ENCODE results near the gene PCDH1.

Gene PCDH1

DNA sequence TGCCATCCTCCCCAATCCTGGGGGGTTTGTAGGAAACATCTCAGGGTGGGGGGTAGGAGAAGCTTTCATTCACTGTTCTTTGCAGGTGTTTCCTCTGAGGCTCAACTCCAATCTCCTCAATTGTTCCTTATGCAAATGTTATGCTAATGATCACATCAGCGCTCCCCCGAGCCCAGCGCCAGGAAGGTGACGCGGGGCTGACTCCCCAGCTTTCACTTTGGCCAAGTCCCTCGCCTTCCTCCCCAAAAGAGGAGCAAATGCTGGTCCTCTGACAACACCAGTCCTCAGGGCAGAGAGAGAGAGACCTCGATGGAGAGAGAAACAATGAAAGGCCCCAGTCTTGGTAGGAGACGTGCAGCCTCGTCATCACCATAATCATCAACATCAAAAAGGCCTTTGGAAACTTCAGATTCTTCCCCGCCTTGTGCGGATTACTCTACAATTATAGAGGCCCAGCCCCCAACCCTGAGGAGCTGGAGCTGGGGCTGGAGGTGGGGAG, 39.1 kb downstream of the PCDH1 start:
- Histone ChIP-seq H3K9ac (ENCODE audit: low read length) (no peak overlapping the region), H3K27me3 (ENCODE audit: control insufficient read depth in 1 of 2, insufficient read depth in 2 of 2, low read length in 2 of 2) (peaks cover 0 to 17% of the 10 kb centered on the region in 2 donors), H3K36me3 (ENCODE audit: insufficient read depth, low read length) (no peaks in the 10 kb centered on the region), H3K4me1 (ENCODE audit: insufficient read depth, low read length) (no peaks in the 10 kb centered on the region), H3K9me3 (ENCODE audit: low read length) (no peaks in the 10 kb centered on the region), H3K27ac (ENCODE audit: low read depth, low read length) (no peak overlapping the region), H3K4me3 (ENCODE audit: low read depth in 1 of 2, low read length in 2 of 2) (no peak overlapping the region)

- no peaks in the 10 kb centered on the region for H3K9me3 ChIP-seq (ENCODE audit: low read length)
- H3K9ac ChIP-seq (ENCODE audit: low read length) = no peak overlapping the region
- no peaks in the 10 kb centered on the region for H3K36me3 ChIP-seq (ENCODE audit: insufficient read depth, low read length)
- H3K4me3 ChIP-seq (ENCODE audit: low read depth in 1 of 2, low read length in 2 of 2) = no peak overlapping the region
- no peaks in the 10 kb centered on the region for H3K4me1 ChIP-seq (ENCODE audit: insufficient read depth, low read length)
- H3K27ac ChIP-seq (ENCODE audit: low read depth, low read length) = no peak overlapping the region
- peaks cover 0 to 17% of the 10 kb centered on the region in 2 donors for H3K27me3 ChIP-seq (ENCODE audit: control insufficient read depth in 1 of 2, insufficient read depth in 2 of 2, low read length in 2 of 2)
Measured at GRCh38 chr5:141838326-141839014, 39.7 kb downstream of the PCDH1 start.

DNA sequence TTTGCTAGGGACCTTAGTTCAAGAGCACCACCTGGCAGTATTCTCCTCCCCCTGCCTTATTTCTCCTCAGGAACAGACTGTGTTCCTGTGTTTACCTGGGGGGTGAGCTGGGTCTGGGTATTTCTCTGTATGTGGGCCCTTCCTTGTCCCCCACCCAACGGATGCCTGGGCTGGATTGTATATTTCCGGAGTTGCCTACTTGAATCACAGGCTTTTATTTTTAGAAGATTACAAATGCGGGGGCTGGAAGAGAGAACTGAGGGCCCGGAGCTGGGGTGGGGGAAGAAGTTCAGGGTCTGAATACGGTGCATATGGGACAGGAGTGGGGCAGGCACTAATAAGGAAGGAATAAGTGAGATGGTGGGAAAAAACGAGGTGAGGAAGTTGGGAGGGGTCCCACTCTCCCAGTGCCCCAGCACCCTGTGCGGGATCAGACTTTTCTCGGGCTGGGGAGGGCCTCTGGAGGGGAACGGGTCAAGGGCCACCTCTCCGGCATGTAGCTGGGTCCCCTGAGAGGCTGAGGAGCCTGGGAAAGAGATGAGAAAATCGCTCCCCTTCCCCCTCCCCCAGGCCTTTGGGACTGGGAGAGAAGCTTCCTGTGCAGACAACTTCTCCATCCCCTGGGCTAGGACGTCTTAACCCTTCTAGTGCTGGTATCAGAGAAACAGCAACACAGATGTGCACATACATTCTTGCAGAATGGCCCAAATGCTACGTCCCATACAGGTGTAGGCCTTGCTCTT, 42.1 kb downstream of the PCDH1 start:
- Histone ChIP-seq H3K36me3 (ENCODE audit: insufficient read depth, low read length) (no peaks in the 10 kb centered on the region), H3K27ac (ENCODE audit: low read depth, low read length) (no peak overlapping the region), H3K4me3 (ENCODE audit: low read depth in 1 of 2, low read length in 2 of 2) (no peak overlapping the region), H3K4me1 (ENCODE audit: insufficient read depth, low read length) (no peaks in the 10 kb centered on the region), H3K27me3 (ENCODE audit: control insufficient read depth in 1 of 2, insufficient read depth in 2 of 2, low read length in 2 of 2) (peaks cover 4 to 12% of the 10 kb centered on the region in 2 donors), H3K9ac (ENCODE audit: low read length) (no peak overlapping the region), H3K9me3 (ENCODE audit: low read length) (no peaks in the 10 kb centered on the region)

- Histone ChIP-seq H3K4me3 (ENCODE audit: low read depth in 1 of 2, low read length in 2 of 2) (no peak overlapping the region), H3K27ac (ENCODE audit: low read depth, low read length) (no peak overlapping the region), H3K27me3 (ENCODE audit: control insufficient read depth in 1 of 2, insufficient read depth in 2 of 2, low read length in 2 of 2) (peaks cover 4 to 12% of the 10 kb centered on the region in 2 donors), H3K4me1 (ENCODE audit: insufficient read depth, low read length) (no peaks in the 10 kb centered on the region), H3K36me3 (ENCODE audit: insufficient read depth, low read length) (no peaks in the 10 kb centered on the region), H3K9ac (ENCODE audit: low read length) (no peak overlapping the region), H3K9me3 (ENCODE audit: low read length) (no peaks in the 10 kb centered on the region)
Measured at GRCh38 chr5:141834331-141834730, 43.9 kb downstream of the PCDH1 start.

DNA sequence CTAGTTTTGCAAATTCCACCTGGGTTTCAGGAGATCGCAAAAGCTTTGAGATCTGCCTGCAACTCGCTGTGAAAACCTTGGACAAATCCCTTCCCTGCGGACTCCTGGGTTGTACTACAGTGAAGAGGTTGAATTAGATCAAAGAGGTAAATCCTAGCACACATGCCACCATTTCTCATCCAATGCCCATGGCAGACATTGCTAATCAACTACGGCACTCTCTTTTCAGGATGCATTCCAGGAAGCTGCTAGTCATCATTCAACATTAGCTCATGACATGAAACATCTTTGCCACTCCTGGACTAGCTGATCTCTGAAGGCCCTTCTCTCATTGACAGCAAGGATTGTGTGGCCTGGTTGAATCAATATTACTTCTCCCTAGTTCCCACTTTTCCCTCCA, 46.1 kb downstream of the PCDH1 start:
- no peak overlapping the region for H3K27ac ChIP-seq (ENCODE audit: low read depth, low read length)
- H3K4me3 ChIP-seq (ENCODE audit: low read depth in 1 of 2, low read length in 2 of 2) = no peak overlapping the region
- H3K9ac ChIP-seq (ENCODE audit: low read length) = no peak overlapping the region
- no peaks in the 10 kb centered on the region for H3K4me1 ChIP-seq (ENCODE audit: insufficient read depth, low read length)
- H3K9me3 ChIP-seq (ENCODE audit: low read length) = no peaks in the 10 kb centered on the region
- peaks cover 4 to 7% of the 10 kb centered on the region in 2 donors for H3K27me3 ChIP-seq (ENCODE audit: control insufficient read depth in 1 of 2, insufficient read depth in 2 of 2, low read length in 2 of 2)
- H3K36me3 ChIP-seq (ENCODE audit: insufficient read depth, low read length) = no peaks in the 10 kb centered on the region

GRCh38 chr5:141828162-141828561, 50.0 kb downstream of the PCDH1 start:
- no peaks in the 10 kb centered on the region for H3K9me3 ChIP-seq (ENCODE audit: low read length)
- no peak overlapping the region for H3K27ac ChIP-seq (ENCODE audit: low read depth, low read length)
- H3K4me1 ChIP-seq (ENCODE audit: insufficient read depth, low read length) = no peaks in the 10 kb centered on the region
- peaks cover 0 to 4% of the 10 kb centered on the region in 2 donors for H3K27me3 ChIP-seq (ENCODE audit: control insufficient read depth in 1 of 2, insufficient read depth in 2 of 2, low read length in 2 of 2)
- H3K9ac ChIP-seq (ENCODE audit: low read length) = no peak overlapping the region
- H3K4me3 ChIP-seq (ENCODE audit: low read depth in 1 of 2, low read length in 2 of 2) = no peak overlapping the region
- H3K36me3 ChIP-seq (ENCODE audit: insufficient read depth, low read length) = no peaks in the 10 kb centered on the region

GRCh38 chr5:141826674-141827073, 51.5 kb downstream of the PCDH1 start:
- Histone ChIP-seq H3K9ac (ENCODE audit: low read length) (no peak overlapping the region), H3K9me3 (ENCODE audit: low read length) (no peaks in the 10 kb centered on the region), H3K4me3 (ENCODE audit: low read depth in 1 of 2, low read length in 2 of 2) (no peak overlapping the region), H3K36me3 (ENCODE audit: insufficient read depth, low read length) (no peaks in the 10 kb centered on the region), H3K27me3 (ENCODE audit: control insufficient read depth in 1 of 2, insufficient read depth in 2 of 2, low read length in 2 of 2) (peaks cover 0 to 2% of the 10 kb centered on the region in 2 donors), H3K4me1 (ENCODE audit: insufficient read depth, low read length) (no peaks in the 10 kb centered on the region), H3K27ac (ENCODE audit: low read depth, low read length) (no peak overlapping the region)

DNA sequence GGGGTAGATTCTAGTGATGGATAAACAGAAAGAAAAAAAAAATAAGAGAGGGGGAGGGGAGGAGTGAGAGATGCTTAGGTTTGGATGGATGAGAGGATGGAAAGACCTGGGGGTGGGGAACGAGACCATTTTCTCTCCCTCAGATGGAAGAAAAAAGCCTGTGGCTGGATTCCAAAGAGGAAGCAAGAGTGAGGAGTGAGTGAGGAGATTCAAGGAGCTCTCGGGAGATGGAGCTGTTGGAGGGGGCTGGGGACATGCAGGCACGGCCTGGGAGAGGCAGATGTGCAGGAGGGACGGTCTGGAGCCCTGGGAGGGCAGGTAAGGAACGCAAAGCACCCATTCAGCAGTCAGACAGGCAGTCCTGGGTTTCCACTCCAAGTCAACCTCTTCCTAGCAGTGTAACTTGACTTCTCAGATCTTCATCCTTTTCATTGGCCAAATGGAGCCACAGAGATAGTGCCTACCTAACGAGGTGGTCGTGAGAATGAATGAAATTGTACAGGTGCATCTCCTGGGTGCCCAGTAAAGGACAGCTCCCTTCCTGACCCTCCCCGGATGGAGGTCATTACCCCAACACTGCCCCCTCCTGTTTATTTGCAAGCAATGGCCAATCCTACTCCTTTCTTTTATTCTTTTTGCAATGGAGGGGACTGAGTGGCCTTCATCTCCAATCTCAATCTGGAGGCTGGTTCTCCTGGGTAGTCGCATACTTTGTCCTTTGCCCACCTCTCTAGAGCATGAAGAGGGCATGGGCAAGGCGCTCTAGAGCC, 52.2 kb downstream of the PCDH1 start:
- Histone ChIP-seq H3K9me3 (ENCODE audit: low read length) (no peaks in the 10 kb centered on the region), H3K4me3 (ENCODE audit: low read depth in 1 of 2, low read length in 2 of 2) (no peak overlapping the region), H3K36me3 (ENCODE audit: insufficient read depth, low read length) (no peaks in the 10 kb centered on the region), H3K4me1 (ENCODE audit: insufficient read depth, low read length) (no peaks in the 10 kb centered on the region), H3K27ac (ENCODE audit: low read depth, low read length) (no peak overlapping the region), H3K9ac (ENCODE audit: low read length) (no peak overlapping the region), H3K27me3 (ENCODE audit: control insufficient read depth in 1 of 2, insufficient read depth in 2 of 2, low read length in 2 of 2) (no peaks in the 10 kb centered on the region)

GRCh38 chr5:141825241-141825671, 53.0 kb downstream of the PCDH1 start:
- H3K27me3 ChIP-seq (ENCODE audit: control insufficient read depth in 1 of 2, insufficient read depth in 2 of 2, low read length in 2 of 2) = no peaks in the 10 kb centered on the region
- no peak overlapping the region for H3K27ac ChIP-seq (ENCODE audit: low read depth, low read length)
- no peaks in the 10 kb centered on the region for H3K9me3 ChIP-seq (ENCODE audit: low read length)
- no peak overlapping the region for H3K4me3 ChIP-seq (ENCODE audit: low read depth in 1 of 2, low read length in 2 of 2)
- no peaks in the 10 kb centered on the region for H3K36me3 ChIP-seq (ENCODE audit: insufficient read depth, low read length)
- no peak overlapping the region for H3K9ac ChIP-seq (ENCODE audit: low read length)
- no peaks in the 10 kb centered on the region for H3K4me1 ChIP-seq (ENCODE audit: insufficient read depth, low read length)

DNA sequence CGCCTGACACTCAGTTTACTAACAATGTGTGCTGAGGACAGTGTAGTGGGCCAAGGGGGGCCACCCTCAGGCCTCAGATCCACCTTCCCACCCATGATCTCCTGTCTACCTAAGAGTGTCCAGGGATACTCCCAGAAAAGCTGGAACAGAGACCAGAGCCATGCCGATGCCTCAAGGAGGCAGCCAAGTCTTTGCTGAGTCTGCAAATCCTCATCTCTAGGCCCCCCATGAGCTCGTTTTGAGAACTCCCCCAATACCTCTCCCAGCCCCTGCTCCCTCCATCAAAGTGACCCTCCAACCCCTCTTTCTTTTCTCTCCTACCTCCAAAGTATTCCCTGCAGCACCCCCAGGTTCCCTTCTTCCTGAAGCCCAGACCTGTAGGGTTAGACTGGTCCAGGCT, 53.5 kb downstream of the PCDH1 start:
- H3K27me3 ChIP-seq (ENCODE audit: control insufficient read depth in 1 of 2, insufficient read depth in 2 of 2, low read length in 2 of 2) = no peaks in the 10 kb centered on the region
- no peaks in the 10 kb centered on the region for H3K4me1 ChIP-seq (ENCODE audit: insufficient read depth, low read length)
- no peak overlapping the region for H3K4me3 ChIP-seq (ENCODE audit: low read depth in 1 of 2, low read length in 2 of 2)
- no peaks in the 10 kb centered on the region for H3K9me3 ChIP-seq (ENCODE audit: low read length)
- H3K9ac ChIP-seq (ENCODE audit: low read length) = no peak overlapping the region
- H3K36me3 ChIP-seq (ENCODE audit: insufficient read depth, low read length) = no peaks in the 10 kb centered on the region
- no peak overlapping the region for H3K27ac ChIP-seq (ENCODE audit: low read depth, low read length)

DNA sequence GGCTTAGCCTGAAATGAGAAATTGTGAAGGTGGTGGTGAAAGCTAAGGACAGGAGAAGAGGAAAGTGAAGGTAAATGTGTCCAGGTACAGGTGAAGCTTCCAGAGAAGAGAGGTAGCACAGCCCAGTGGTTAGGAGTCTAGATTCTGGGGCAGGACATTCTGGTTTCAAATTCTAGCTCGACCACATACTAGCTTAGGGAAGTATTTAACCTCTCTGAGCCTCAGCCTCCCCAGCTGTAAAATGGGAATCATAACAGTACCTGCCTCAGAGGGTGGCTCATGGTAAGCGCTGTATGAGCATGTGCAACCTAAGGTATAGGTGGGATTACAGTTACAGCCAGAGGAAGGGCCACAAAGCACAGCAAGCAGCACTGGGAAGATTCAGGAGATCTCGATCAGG, 55.2 kb downstream of the PCDH1 start:
- Histone ChIP-seq H3K9me3 (ENCODE audit: low read length) (no peaks in the 10 kb centered on the region), H3K9ac (ENCODE audit: low read length) (no peak overlapping the region), H3K27ac (ENCODE audit: low read depth, low read length) (no peak overlapping the region), H3K36me3 (ENCODE audit: insufficient read depth, low read length) (no peaks in the 10 kb centered on the region), H3K4me1 (ENCODE audit: insufficient read depth, low read length) (no peaks in the 10 kb centered on the region), H3K4me3 (ENCODE audit: low read depth in 1 of 2, low read length in 2 of 2) (no peak overlapping the region), H3K27me3 (ENCODE audit: control insufficient read depth in 1 of 2, insufficient read depth in 2 of 2, low read length in 2 of 2) (no peaks in the 10 kb centered on the region)
